GM12878 (cell line): ENCODE data around the gene TEX44. TPM values are rescaled to one million over a fixed set of nuclear protein-coding genes. Genes with fewer than 3 reads are reported as not detected.

Experiments used
- ATAC-seq: fragments of 200-7000 bp; cut with Tn5 transposase; 3 replicates; pipeline ENCODE4 v1.9.1; 2020; ENCODE audit warnings: mild to moderate bottlenecking, moderate library complexity
- BruUV-seq: library from RNA; stranded (reverse); fragments of 400-500 nt; replicated peaks from 2 replicates; lab custom pipeline; 2021; lab: Mats Ljungman, UMichigan
- CTCF ChIA-PET: fragments of 300-600 bp; sonication (Branson Sonifier 250); formaldehyde crosslinking; extraction: SDS; loops from one replicate; lab custom pipeline; 2021; ENCODE audit warnings: inconsistent platforms; lab: Yijun Ruan, JAX
- POLR2A ChIA-PET: fragments of 350-600 bp; formaldehyde crosslinking; extraction: SDS; loops from one replicate; lab custom pipeline; 2021; ENCODE audit warnings: inconsistent platforms; lab: Charles Lee
- RAD21 ChIA-PET: fragments of 300-600 bp; sonication (Branson Sonifier 250); formaldehyde crosslinking; loops from one replicate; lab custom pipeline; 2023; ENCODE audit warnings: antibody characterized with exemption; ENCODE audit not compliant: unreplicated experiment; lab: Charles Lee
- SMC1A ChIA-PET: fragments of 300-600 bp; sonication (Branson Sonifier 250); formaldehyde crosslinking; loops from one replicate; lab custom pipeline; 2023; ENCODE audit not compliant: unreplicated experiment, uncharacterized antibody; lab: Charles Lee
- DNase-seq: peaks from one replicate; pipeline ENCODE4 v3.0.0-alpha.2; 2011; ENCODE audit warnings: low read depth, low spot score
- FAIRE-seq: peaks from 3 replicates; lab custom pipeline; 2011; peaks lifted over from hg19 to GRCh38; lab: Jason Lieb, UNC
- H2AFZ ChIP-seq: 2 replicates; pipeline ENCODE4 v1.6.0; 2011; ENCODE audit warnings: low read depth, low read length, control low read depth; ENCODE audit not compliant: control insufficient read depth
- H3K27ac ChIP-seq: 2 replicates; pipeline ENCODE4 v1.5.1; 2011; ENCODE audit warnings: control low read depth; ENCODE audit not compliant: control insufficient read depth, insufficient read depth
- H3K27me3 ChIP-seq, 2 experiments: replicated peaks in 1 of 2; 2 replicates each; pipeline versions ENCODE4 v1.6.0 to v1.6.1; 2011; ENCODE audit warnings: low read length in 1 of 2; ENCODE audit not compliant: control insufficient read depth in 2 of 2, insufficient read depth in 2 of 2
- H3K36me3 ChIP-seq, 2 experiments: 2 replicates each; pipeline ENCODE4 v1.5.1; 2011; ENCODE audit warnings: low read length in 1 of 2; ENCODE audit not compliant: control insufficient read depth in 2 of 2, insufficient read depth in 2 of 2
- H3K4me1 ChIP-seq: 2 replicates; pipeline ENCODE4 v1.6.1; 2011; ENCODE audit warnings: mild to moderate bottlenecking, low read length, moderate library complexity, mixed read lengths; ENCODE audit not compliant: control insufficient read depth, insufficient read depth
- H3K4me2 ChIP-seq: 2 replicates; pipeline ENCODE4 v1.6.0; 2011; ENCODE audit warnings: control low read depth; ENCODE audit not compliant: control insufficient read depth, insufficient read depth
- H3K4me3 ChIP-seq: fragments of 200-600 bp; sonication (generic); 2 replicates; pipeline ENCODE4 v1.5.1; 2016
- H3K79me2 ChIP-seq: 2 replicates; pipeline ENCODE4 v1.6.0; 2011; ENCODE audit warnings: low read length; ENCODE audit not compliant: control insufficient read depth, insufficient read depth
- H3K9ac ChIP-seq: 2 replicates; pipeline ENCODE4 v1.8.0; 2011; ENCODE audit warnings: low read length, control low read depth, mixed read lengths; ENCODE audit not compliant: control insufficient read depth, insufficient read depth
- H3K9me3 ChIP-seq: replicated peaks from 3 replicates; pipeline ENCODE4 v1.5.1; 2011; ENCODE audit warnings: mild to moderate bottlenecking, low read length; ENCODE audit not compliant: control insufficient read depth, insufficient read depth
- H4K20me1 ChIP-seq: 2 replicates; pipeline ENCODE4 v1.6.0; 2011; ENCODE audit not compliant: control insufficient read depth, insufficient read depth
- BCLAF1 ChIP-seq: fragments of 450-650 bp; IDR thresholded peaks from 2 replicates; pipeline ENCODE4 v1.6.1; 2017; ENCODE audit warnings: antibody characterized with exemption, mild to moderate bottlenecking, moderate library complexity
- CHD1 ChIP-seq: IDR thresholded peaks from 2 replicates; pipeline ENCODE4 v1.6.1; 2012; ENCODE audit warnings: low read depth, low read length, improper control_type of control experiment
- EGR1 ChIP-seq, 2 experiments: IDR thresholded peaks; 1 replicate in 1 of 2; 2 replicates in 1 of 2; pipeline ENCODE4 v1.6.1; 2011 to 2012; ENCODE audit warnings: low read depth in 2 of 2, low read length in 2 of 2, borderline replicate concordance in 1 of 2, mild to moderate bottlenecking in 1 of 2, moderate library complexity in 1 of 2
- HDGF ChIP-seq: fragments of 450-650 bp; IDR thresholded peaks from 2 replicates; pipeline ENCODE4 v1.6.1; 2016; ENCODE audit warnings: antibody characterized with exemption
- MLLT1 ChIP-seq: fragments of 450-650 bp; IDR thresholded peaks from 2 replicates; pipeline ENCODE4 v1.6.1; 2016; ENCODE audit warnings: mild to moderate bottlenecking
- MTA2 ChIP-seq: fragments of 450-650 bp; IDR thresholded peaks from 2 replicates; pipeline ENCODE4 v1.6.1; 2016; ENCODE audit warnings: low read depth, mild to moderate bottlenecking, moderate library complexity
- PAX5 ChIP-seq: IDR thresholded peaks from 2 replicates; pipeline ENCODE4 v1.6.1; 2011; ENCODE audit warnings: low read depth, low read length, borderline replicate concordance
- RAD21 ChIP-seq: IDR thresholded peaks from 2 replicates; pipeline ENCODE4 v1.6.1; 2011; ENCODE audit warnings: mild to moderate bottlenecking, low read depth, low read length, moderate library complexity; ENCODE audit not compliant: insufficient read depth
- RCOR1 ChIP-seq: conservative IDR thresholded peaks from 2 replicates; pipeline ENCODE4 v1.6.1; 2012; ENCODE audit warnings: low read depth, low read length, improper control_type of control experiment
- SMARCA5 ChIP-seq: fragments of 450-650 bp; IDR thresholded peaks from 2 replicates; pipeline ENCODE4 v1.6.1; 2017; ENCODE audit warnings: mild to moderate bottlenecking
- TCF3 ChIP-seq: IDR thresholded peaks from 2 replicates; pipeline ENCODE4 v1.6.1; 2012; ENCODE audit warnings: low read depth, mild to moderate bottlenecking, low read length, borderline replicate concordance; ENCODE audit not compliant: insufficient read depth
- WGBS: methylation state at CpG from one replicate; pipeline ENCODE4 v1.1.6; 2016; ENCODE audit warnings: low lambda C conversion rate; ENCODE audit not compliant: insufficient replicate concordance, insufficient coverage; ENCODE audit errors: missing lambda C conversion rate; 5-methylcytosine and 5-hydroxymethylcytosine counted together
- in situ Hi-C: fragments of 300-500 bp; cut with MboI; formaldehyde crosslinking; loops from 9 replicates; pipeline ENCODE4 v1.14.3; 2018; ENCODE audit warnings: mixed read lengths
- intact Hi-C: fragments of 100-400 bp; cut with micrococcal nuclease; formaldehyde crosslinking; loops from one replicate; pipeline ENCODE4 v1.14.2; 2022; ENCODE audit not compliant: unreplicated experiment
- polyA plus RNA-seq, 11 experiments: library from polyadenylated mRNA; depleted of rRNA in 4 of 11; unstranded in 6 of 11; stranded (reverse) in 5 of 11; fragments of >200 nt; fragmentation: Nextera tagmentation in 4 of 11; fragmentation: Illumina TruSeq in 1 of 11; extraction: Ambion mirVana in 4 of 11; extraction: Trizol in 1 of 11; gene quantifications; 1 replicate in 1 of 11; 2 replicates in 10 of 11; pipeline versions ENCODE4 v1.2.1 to v1.2.3, GENCODE V29; 2011 to 2016; ENCODE audit warnings: inconsistent platforms in 2 of 11, missing spikeins in 2 of 11, low read depth in 1 of 11
- total RNA-seq, 4 experiments: library from RNA; depleted of rRNA in 3 of 4; stranded (reverse); fragments of >200 nt in 3 of 4; fragmentation: Illumina TruSeq in 1 of 4; extraction: Trizol in 1 of 4; gene quantifications; 2 replicates each; pipeline versions ENCODE4 v1.2.1 to v1.2.3, GENCODE V29; 2013 to 2021
- TF ChIP-seq, protein P1 (sequence below), 3 experiments: IDR thresholded peaks in 2 of 3; conservative IDR thresholded peaks in 1 of 3; 2 replicates each; pipeline ENCODE4 v1.5.1; 2011; ENCODE audit warnings: low read depth in 3 of 3, low read length in 3 of 3, mild to moderate bottlenecking in 3 of 3, control low read depth in 2 of 3, moderate library complexity in 2 of 3, inconsistent platforms in 1 of 3, mixed read lengths in 1 of 3; ENCODE audit not compliant: control insufficient read depth in 2 of 3, insufficient read depth in 1 of 3; ENCODE audit errors: extremely low read depth in 1 of 3

Gene TEX44
- total and polyA plus RNA-seq, 10 of the 15 experiments (the other 5 are each of a cell fraction or from before 2014, with no cell fraction given) = not detected

GRCh38 chr2:231611273-231612108 is 18.8 kb downstream of the TEX44 start:
- H3K4me1 ChIP-seq = peaks cover 29% of the 10 kb centered on the region
- H4K20me1 ChIP-seq = no peaks in the 10 kb centered on the region
- peak overlapping the region; percentile 45; the same call in 1 of the 2 replicates for H3K27ac ChIP-seq
- intact Hi-C loops = loop anchor here (1.0 to 2.0 kb wide), 4 partner anchors 60 to 170 kb away; partner anchors contain the start of gene PDE6D
- no peak overlapping the region for H3K4me2 ChIP-seq
- ChIA-PET POLR2A (interaction anchor here (0.6 to 8.0 kb wide), 10 partner anchors 10 to 174 kb away, joined by 3 to 247 read pairs (median 4); partner anchors contain the start of gene PTMA), RAD21 (interaction anchor here (0.6 to 8.9 kb wide), 21 partner anchors 10 to 129 kb away, joined by 3 to 353 read pairs (median 5); partner anchors contain the start of gene PTMA), SMC1A (interaction anchor here (0.6 to 10.8 kb wide), 12 partner anchors 10 to 158 kb away, joined by 3 to 255 read pairs (median 3); no protein-coding TSS in a partner anchor), CTCF (interaction anchor here (0.6 to 12.7 kb wide), 23 partner anchors 11 to 159 kb away, joined by 3 to 494 read pairs (median 4); partner anchors contain the start of gene PTMA)
- H3K9ac ChIP-seq = no peak overlapping the region
- H3K4me3 ChIP-seq = no peak overlapping the region
- peaks cover 7% of the 10 kb centered on the region for H3K79me2 ChIP-seq
- ATAC-seq (0 out of 3 replicates have a peak, but pooled peaks have one; percentile 0), DNase-seq (no peak), FAIRE-seq (no peak)
- 72% methylated on average over 8 of the region's 9 CpGs for WGBS
- BruUV-seq = no TSS peak
- H3K9me3 ChIP-seq = no peaks in the 10 kb centered on the region
- in situ Hi-C loops = loop anchor here (5.0 kb wide), 1 partner anchor 61 kb away; no protein-coding TSS in a partner anchor
- H3K36me3 ChIP-seq = no peaks in the 10 kb centered on the region
- H2AFZ ChIP-seq = no peak overlapping the region
- H3K27me3 ChIP-seq = no peaks in the 10 kb centered on the region
- TF ChIP-seq RCOR1 (no peak), BCLAF1 (no peak), MLLT1 (0 out of 2 replicates have a peak, but pooled peaks have one; percentile 18), SMARCA5 (0 out of 2 replicates have a peak, but pooled peaks have one; percentile 64), EGR1 (IDR thresholded peaks at IDR 0.05; ENCODE audit: borderline replicate concordance in 1 of 2, low read depth in 2 of 2, low read length in 2 of 2) (no peak), TCF3 (no peak), MTA2 (no peak), RAD21 (0 out of 2 replicates have a peak, but pooled peaks have one; percentile 22), PAX5 (no peak), HDGF (peak; percentile 38; the same call in 1 of the 2 replicates), CHD1 (no peak)
- TF ChIP-seq, protein P1, sequence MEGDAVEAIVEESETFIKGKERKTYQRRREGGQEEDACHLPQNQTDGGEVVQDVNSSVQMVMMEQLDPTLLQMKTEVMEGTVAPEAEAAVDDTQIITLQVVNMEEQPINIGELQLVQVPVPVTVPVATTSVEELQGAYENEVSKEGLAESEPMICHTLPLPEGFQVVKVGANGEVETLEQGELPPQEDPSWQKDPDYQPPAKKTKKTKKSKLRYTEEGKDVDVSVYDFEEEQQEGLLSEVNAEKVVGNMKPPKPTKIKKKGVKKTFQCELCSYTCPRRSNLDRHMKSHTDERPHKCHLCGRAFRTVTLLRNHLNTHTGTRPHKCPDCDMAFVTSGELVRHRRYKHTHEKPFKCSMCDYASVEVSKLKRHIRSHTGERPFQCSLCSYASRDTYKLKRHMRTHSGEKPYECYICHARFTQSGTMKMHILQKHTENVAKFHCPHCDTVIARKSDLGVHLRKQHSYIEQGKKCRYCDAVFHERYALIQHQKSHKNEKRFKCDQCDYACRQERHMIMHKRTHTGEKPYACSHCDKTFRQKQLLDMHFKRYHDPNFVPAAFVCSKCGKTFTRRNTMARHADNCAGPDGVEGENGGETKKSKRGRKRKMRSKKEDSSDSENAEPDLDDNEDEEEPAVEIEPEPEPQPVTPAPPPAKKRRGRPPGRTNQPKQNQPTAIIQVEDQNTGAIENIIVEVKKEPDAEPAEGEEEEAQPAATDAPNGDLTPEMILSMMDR (IDR thresholded peaks at IDR 0.05 in 2 of 3, conservative IDR thresholded peaks at IDR 0.05 in 1 of 3; ENCODE audit: control insufficient read depth in 2 of 3, extremely low read depth in 1 of 3, insufficient read depth in 1 of 3, low read depth in 3 of 3, low read length in 3 of 3) = peak; percentile 6 to 9 (median 9); a peak in 1 of 6 replicates
